Measurements from ENCODE around the gene TBPL1. TPM values are rescaled to one million over a fixed set of nuclear protein-coding genes. Genes with fewer than 3 reads are reported as not detected.
A peak's percentile ranks its signal among the peaks of the same experiment; 100 is the strongest.

TBPL1 gene
- total RNA-seq, 4 donors from 2014 or later = 10.1 to 19.1 (median 13.7) TPM

DNA sequence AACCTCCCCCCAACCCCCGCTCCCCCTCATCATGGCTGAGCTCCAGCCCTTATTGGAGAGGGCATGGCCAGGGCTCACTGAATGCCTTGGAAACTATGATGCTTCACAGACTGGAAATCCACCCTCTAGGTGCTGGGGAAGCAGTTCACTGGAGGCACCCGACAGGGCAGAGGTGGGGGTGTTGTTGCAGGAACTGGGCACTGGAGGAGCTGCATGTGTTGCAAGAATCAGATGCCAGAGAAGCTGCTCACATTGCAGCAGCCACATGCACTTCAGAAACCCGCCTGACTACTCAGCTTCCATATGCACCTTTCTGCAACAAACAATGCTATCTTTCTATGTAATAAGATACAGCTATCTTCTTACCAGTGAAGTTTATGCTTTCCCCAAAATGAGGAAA, 7.9 kb upstream of the TBPL1 start:
- no peak overlapping the region for H3K4me3 ChIP-seq
- TF ChIP-seq EP300 (IDR thresholded peaks at IDR 0.05) (no peak), POLR2AphosphoS5 (IDR thresholded peaks at IDR 0.05) (no peak), POLR2A (IDR thresholded peaks at IDR 0.05) (no peak)
- TF ChIP-seq, protein P1, sequence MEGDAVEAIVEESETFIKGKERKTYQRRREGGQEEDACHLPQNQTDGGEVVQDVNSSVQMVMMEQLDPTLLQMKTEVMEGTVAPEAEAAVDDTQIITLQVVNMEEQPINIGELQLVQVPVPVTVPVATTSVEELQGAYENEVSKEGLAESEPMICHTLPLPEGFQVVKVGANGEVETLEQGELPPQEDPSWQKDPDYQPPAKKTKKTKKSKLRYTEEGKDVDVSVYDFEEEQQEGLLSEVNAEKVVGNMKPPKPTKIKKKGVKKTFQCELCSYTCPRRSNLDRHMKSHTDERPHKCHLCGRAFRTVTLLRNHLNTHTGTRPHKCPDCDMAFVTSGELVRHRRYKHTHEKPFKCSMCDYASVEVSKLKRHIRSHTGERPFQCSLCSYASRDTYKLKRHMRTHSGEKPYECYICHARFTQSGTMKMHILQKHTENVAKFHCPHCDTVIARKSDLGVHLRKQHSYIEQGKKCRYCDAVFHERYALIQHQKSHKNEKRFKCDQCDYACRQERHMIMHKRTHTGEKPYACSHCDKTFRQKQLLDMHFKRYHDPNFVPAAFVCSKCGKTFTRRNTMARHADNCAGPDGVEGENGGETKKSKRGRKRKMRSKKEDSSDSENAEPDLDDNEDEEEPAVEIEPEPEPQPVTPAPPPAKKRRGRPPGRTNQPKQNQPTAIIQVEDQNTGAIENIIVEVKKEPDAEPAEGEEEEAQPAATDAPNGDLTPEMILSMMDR (IDR thresholded peaks at IDR 0.05) = no peak
- H3K4me1 ChIP-seq = no peaks in the 10 kb centered on the region
- WGBS, 2 donors (ENCODE audit: low coverage in 1 of 2) = 50 to 64% methylated on average over 1 to 2 of the region's 3 CpGs
- H3K36me3 ChIP-seq = no peaks in the 10 kb centered on the region
- no peaks in the 10 kb centered on the region for H3K9me3 ChIP-seq
- no peak overlapping the region for H3K27ac ChIP-seq
- H3K27me3 ChIP-seq = peaks cover 4% of the 10 kb centered on the region
- no peak for ATAC-seq

GRCh38 chr6:133947302-133947900, 5.6 kb upstream of the TBPL1 start:
- Histone ChIP-seq H3K4me1 (peaks cover 0 to 8% (median 3%) of the 10 kb centered on the region in 3 donors), H3K4me3 (no peak overlapping the region), H3K27me3 (peaks cover 4% of the 10 kb centered on the region), H3K9me3 (no peaks in the 10 kb centered on the region), H3K36me3 (no peaks in the 10 kb centered on the region), H3K27ac (no peak overlapping the region)
- WGBS, 2 donors (ENCODE audit: low coverage in 1 of 2) = 56 to 63% methylated on average over 1 of the region's 1 CpG
- TF ChIP-seq, protein P1 (IDR thresholded peaks at IDR 0.05) = no peak
- no peak for TF ChIP-seq POLR2AphosphoS5 (IDR thresholded peaks at IDR 0.05)
- TF ChIP-seq EP300 (IDR thresholded peaks at IDR 0.05) = no peak
- no peak for TF ChIP-seq POLR2A (IDR thresholded peaks at IDR 0.05)
- ATAC-seq = no peak

DNA sequence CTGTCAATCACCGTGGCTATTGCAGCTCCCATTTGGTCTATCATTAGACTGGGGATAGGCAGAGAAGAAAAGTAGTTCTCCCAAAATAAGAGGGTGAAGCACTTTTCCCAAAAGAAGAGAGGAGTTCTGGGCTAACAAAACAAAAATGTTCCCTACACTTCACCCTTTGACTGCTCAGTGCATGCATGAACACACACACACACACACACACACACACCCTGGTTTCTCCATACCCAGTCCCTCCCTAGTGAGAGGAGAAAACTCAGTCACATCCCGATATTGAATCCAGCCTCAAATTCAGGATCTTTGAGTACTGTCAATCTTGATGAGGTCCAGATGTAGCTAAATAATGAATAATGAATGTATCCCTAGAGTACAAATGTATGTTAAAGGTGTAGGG, 4.6 kb upstream of the TBPL1 start:
- no peaks in the 10 kb centered on the region for H3K9me3 ChIP-seq
- no peak for ATAC-seq
- 92% methylated on average over 2 of the region's 2 CpGs; no CpG with 5 or more reads in 1 of the 2 donors for WGBS, 2 donors (ENCODE audit: low coverage in 1 of 2)

GRCh38 chr6:133951227-133951626, 1.8 kb upstream of the TBPL1 start:
- TF ChIP-seq POLR2AphosphoS5 (IDR thresholded peaks at IDR 0.05) (no peak), EP300 (IDR thresholded peaks at IDR 0.05) (no peak), POLR2A (IDR thresholded peaks at IDR 0.05) (no peak)
- 62 to 100% methylated on average over 2 to 4 of the region's 4 CpGs for WGBS, 2 donors (ENCODE audit: low coverage in 1 of 2)
- Histone ChIP-seq H3K27me3 (no peaks in the 10 kb centered on the region), H3K9me3 (no peaks in the 10 kb centered on the region), H3K36me3 (no peaks in the 10 kb centered on the region), H3K4me1 (peaks cover 12 to 26% (median 17%) of the 10 kb centered on the region in 3 donors), H3K27ac (peak overlapping the region; percentile 86 to 99 (median 99)), H3K4me3 (peak overlapping the region; percentile 84 to 98)
- no peak for ATAC-seq

More for the DNA sequence above, 4.6 kb upstream of the TBPL1 start:
- no peaks in the 10 kb centered on the region for H3K36me3 ChIP-seq
- peaks cover 0 to 8% (median 3%) of the 10 kb centered on the region in 3 donors for H3K4me1 ChIP-seq
- TF ChIP-seq POLR2AphosphoS5 (IDR thresholded peaks at IDR 0.05) = no peak
- no peak for TF ChIP-seq POLR2A (IDR thresholded peaks at IDR 0.05)
- no peak for TF ChIP-seq EP300 (IDR thresholded peaks at IDR 0.05)
- TF ChIP-seq, protein P1 (IDR thresholded peaks at IDR 0.05) = no peak
- peaks cover 4% of the 10 kb centered on the region for H3K27me3 ChIP-seq
- no peak overlapping the region for H3K27ac ChIP-seq
- no peak overlapping the region for H3K4me3 ChIP-seq

- ATAC-seq = peak; percentile 46
- Histone ChIP-seq H3K36me3 (no peaks in the 10 kb centered on the region), H3K9me3 (no peaks in the 10 kb centered on the region), H3K27me3 (no peaks in the 10 kb centered on the region), H3K4me1 (peaks cover 12 to 26% (median 17%) of the 10 kb centered on the region in 3 donors), H3K27ac (peak overlapping the region; percentile 86 to 99 (median 99)), H3K4me3 (peak overlapping the region; percentile 84 to 98)
- peak in 1 of 2 donors; percentile 30 for TF ChIP-seq POLR2A (IDR thresholded peaks at IDR 0.05)
- peak; percentile 50 for TF ChIP-seq POLR2AphosphoS5 (IDR thresholded peaks at IDR 0.05)
- no peak for TF ChIP-seq EP300 (IDR thresholded peaks at IDR 0.05)
- TF ChIP-seq, protein P1 (IDR thresholded peaks at IDR 0.05) = peak; percentile 10 to 63 (median 53)
- WGBS, 2 donors (ENCODE audit: low coverage in 1 of 2) = 0% methylated on average over 15 to 18 of the region's 65 CpGs
Measured at GRCh38 chr6:133951881-133952814, 876 bp upstream of the TBPL1 start.
